ENCODE results near the gene FBRSL1. TPM values are rescaled to one million over a fixed set of nuclear protein-coding genes. Genes with fewer than 3 reads are reported as not detected.
A peak's percentile ranks its signal among the peaks of the same experiment; 100 is the strongest.

FBRSL1 gene
- total and polyA plus RNA-seq, 5 donors = 36.4 to 65.0 (median 53.9) TPM

GRCh38 chr12:132493482-132494178, 3.7 kb downstream of the FBRSL1 start:
- ATAC-seq (no peak), DNase-seq (peak in 1 of 3 donors; percentile 52)
- intact Hi-C loops (cut with DNase I) = loop anchor here in 1 of 4 donors (10.0 kb wide), 1 partner anchor 101 kb away; no protein-coding TSS in a partner anchor
- Histone ChIP-seq H3K27me3 (ENCODE audit: control insufficient read depth, insufficient read depth) (no peaks in the 10 kb centered on the region), H3K27ac (ENCODE audit: low read length) (no peak overlapping the region), H3K4me1 (ENCODE audit: control insufficient read depth, insufficient read depth, low read length) (peaks cover 19% of the 10 kb centered on the region), H3K4me3 (ENCODE audit: low read length) (no peak overlapping the region), H3K9me3 (ENCODE audit: control insufficient read depth, low read length) (no peaks in the 10 kb centered on the region)
- WGBS = 87% methylated on average over 18 of the region's 18 CpGs

GRCh38 chr12:132494294-132495164, 4.6 kb downstream of the FBRSL1 start:
- Histone ChIP-seq H3K27me3 (ENCODE audit: control insufficient read depth, insufficient read depth) (no peaks in the 10 kb centered on the region), H3K27ac (ENCODE audit: low read length) (no peak overlapping the region), H3K9me3 (ENCODE audit: control insufficient read depth, low read length) (no peaks in the 10 kb centered on the region), H3K4me1 (ENCODE audit: control insufficient read depth, insufficient read depth, low read length) (peaks cover 19% of the 10 kb centered on the region), H3K4me3 (ENCODE audit: low read length) (no peak overlapping the region)
- ATAC-seq (no peak), DNase-seq (peak in 2 of 3 donors; percentile 75 to 77)
- intact Hi-C loops (cut with DNase I) = loop anchor here in 1 of 4 donors (10.0 kb wide), 1 partner anchor 100 kb away; no protein-coding TSS in a partner anchor
- WGBS = 64% methylated on average over 25 of the region's 25 CpGs

- H3K27ac ChIP-seq (ENCODE audit: low read length) = no peak overlapping the region
- intact Hi-C loops (cut with DNase I) = loop anchor here in 1 of 4 donors (10.0 kb wide), 1 partner anchor 100 kb away; no protein-coding TSS in a partner anchor
Observed at GRCh38 chr12:132495165-132495544, 5.2 kb downstream of the FBRSL1 start.

GRCh38 chr12:132495629-132496357, 5.8 kb downstream of the FBRSL1 start:
- DNase-seq = peak in 1 of 3 donors; percentile 52
- Histone ChIP-seq H3K27ac (ENCODE audit: low read length) (no peak overlapping the region), H3K27me3 (ENCODE audit: control insufficient read depth, insufficient read depth) (no peaks in the 10 kb centered on the region), H3K9me3 (ENCODE audit: control insufficient read depth, low read length) (no peaks in the 10 kb centered on the region), H3K4me1 (ENCODE audit: control insufficient read depth, insufficient read depth, low read length) (peaks cover 28% of the 10 kb centered on the region), H3K4me3 (ENCODE audit: low read length) (no peak overlapping the region)
- intact Hi-C loops (cut with DNase I) = loop anchor here in 1 of 4 donors (10.0 kb wide), 1 partner anchor 99 kb away; no protein-coding TSS in a partner anchor
- WGBS = 62% methylated on average over 31 of the region's 31 CpGs
- ATAC-seq = no peak

More at GRCh38 chr12:132495165-132495544, 5.2 kb downstream of the FBRSL1 start:
- H3K9me3 ChIP-seq (ENCODE audit: control insufficient read depth, low read length) = no peaks in the 10 kb centered on the region
- no peaks in the 10 kb centered on the region for H3K27me3 ChIP-seq (ENCODE audit: control insufficient read depth, insufficient read depth)
- no peak overlapping the region for H3K4me3 ChIP-seq (ENCODE audit: low read length)
- H3K4me1 ChIP-seq (ENCODE audit: control insufficient read depth, insufficient read depth, low read length) = peaks cover 25% of the 10 kb centered on the region
- DNase-seq = peak in 2 of 3 donors; percentile 16 to 53
- no peak for ATAC-seq
- 53% methylated on average over 9 of the region's 9 CpGs for WGBS

- ATAC-seq (no peak), DNase-seq (no peak)
- WGBS = 86% methylated on average over 10 of the region's 10 CpGs
- Histone ChIP-seq H3K27me3 (ENCODE audit: control insufficient read depth, insufficient read depth) (no peaks in the 10 kb centered on the region), H3K9me3 (ENCODE audit: control insufficient read depth, low read length) (no peaks in the 10 kb centered on the region), H3K4me3 (ENCODE audit: low read length) (no peak overlapping the region), H3K27ac (ENCODE audit: low read length) (no peak overlapping the region), H3K4me1 (ENCODE audit: control insufficient read depth, insufficient read depth, low read length) (peaks cover 28% of the 10 kb centered on the region)
- intact Hi-C loops (cut with DNase I) = loop anchor here in 1 of 4 donors (10.0 kb wide), 1 partner anchor 98 kb away; no protein-coding TSS in a partner anchor
Observed at GRCh38 chr12:132496358-132496669, 6.4 kb downstream of the FBRSL1 start.

GRCh38 chr12:132496710-132497109, 6.8 kb downstream of the FBRSL1 start:
- intact Hi-C loops (cut with DNase I) = loop anchor here in 1 of 4 donors (10.0 kb wide), 1 partner anchor 98 kb away; no protein-coding TSS in a partner anchor
- no peaks in the 10 kb centered on the region for H3K27me3 ChIP-seq (ENCODE audit: control insufficient read depth, insufficient read depth)
- peak in 1 of 3 donors; percentile 56 for DNase-seq
- H3K4me1 ChIP-seq (ENCODE audit: control insufficient read depth, insufficient read depth, low read length) = peaks cover 24% of the 10 kb centered on the region
- 92% methylated on average over 27 of the region's 27 CpGs for WGBS
- no peak overlapping the region for H3K4me3 ChIP-seq (ENCODE audit: low read length)
- no peak for ATAC-seq
- no peaks in the 10 kb centered on the region for H3K9me3 ChIP-seq (ENCODE audit: control insufficient read depth, low read length)
- H3K27ac ChIP-seq (ENCODE audit: low read length) = no peak overlapping the region

- intact Hi-C loops (cut with DNase I) = loop anchor here in 1 of 4 donors (10.0 kb wide), 1 partner anchor 97 kb away; no protein-coding TSS in a partner anchor
- 82% methylated on average over 28 of the region's 28 CpGs for WGBS
- peak in 1 of 3 donors; percentile 42 for DNase-seq
- no peaks in the 10 kb centered on the region for H3K27me3 ChIP-seq (ENCODE audit: control insufficient read depth, insufficient read depth)
- no peak for ATAC-seq
- H3K4me1 ChIP-seq (ENCODE audit: control insufficient read depth, insufficient read depth, low read length) = peaks cover 26% of the 10 kb centered on the region
- H3K9me3 ChIP-seq (ENCODE audit: control insufficient read depth, low read length) = no peaks in the 10 kb centered on the region
- H3K27ac ChIP-seq (ENCODE audit: low read length) = no peak overlapping the region
- H3K4me3 ChIP-seq (ENCODE audit: low read length) = no peak overlapping the region
Observed at GRCh38 chr12:132497514-132498405, 7.8 kb downstream of the FBRSL1 start.

GRCh38 chr12:132498931-132499330, 9.0 kb downstream of the FBRSL1 start:
- Histone ChIP-seq H3K4me3 (ENCODE audit: low read length) (no peak overlapping the region), H3K4me1 (ENCODE audit: control insufficient read depth, insufficient read depth, low read length) (peaks cover 30% of the 10 kb centered on the region), H3K9me3 (ENCODE audit: control insufficient read depth, low read length) (no peaks in the 10 kb centered on the region), H3K27ac (ENCODE audit: low read length) (no peak overlapping the region), H3K27me3 (ENCODE audit: control insufficient read depth, insufficient read depth) (no peaks in the 10 kb centered on the region)
- intact Hi-C loops (cut with DNase I) = loop anchor here in 1 of 4 donors (10.0 kb wide), 1 partner anchor 96 kb away; no protein-coding TSS in a partner anchor
- ATAC-seq (no peak), DNase-seq (no peak)
- 88% methylated on average over 12 of the region's 12 CpGs for WGBS

GRCh38 chr12:132500142-132500855, 10.3 kb downstream of the FBRSL1 start:
- no peak overlapping the region for H3K27ac ChIP-seq (ENCODE audit: low read length)

More at GRCh38 chr12:132500142-132500855, 10.3 kb downstream of the FBRSL1 start:
- Histone ChIP-seq H3K4me1 (ENCODE audit: control insufficient read depth, insufficient read depth, low read length) (peaks cover 33% of the 10 kb centered on the region), H3K9me3 (ENCODE audit: control insufficient read depth, low read length) (no peaks in the 10 kb centered on the region), H3K4me3 (ENCODE audit: low read length) (no peak overlapping the region), H3K27me3 (ENCODE audit: control insufficient read depth, insufficient read depth) (no peaks in the 10 kb centered on the region)
- WGBS = 68% methylated on average over 19 of the region's 19 CpGs
- ATAC-seq (peak in 1 of 2 donors; percentile 5), DNase-seq (no peak)
- intact Hi-C loops (cut with DNase I) = no loop called here
